Right lobe of liver (tissue), 4 donors: ENCODE data around the gene ZNF785.

ENCODE experiments used
- CTCF ChIP-seq, 4 donors: fragments of 200-600 bp in 3 of 4; fragments of 450-650 bp in 1 of 4; IDR thresholded peaks; one replicate each; pipeline versions ENCODE4 v1.5.1 to v1.8.0; 2016 to 2022; ENCODE audit warnings: antibody characterized with exemption in 4 of 4, mild to moderate bottlenecking in 2 of 4
- POLR2A ChIP-seq: fragments of 450-650 bp; IDR thresholded peaks from one replicate; pipeline ENCODE4 v1.6.1; 2017; ENCODE audit warnings: antibody characterized with exemption, mild to moderate bottlenecking
- donor health status: DM: no; HTN: no; CAD: no.
- donor health status: DM: no; HTN: no; CAD: no.
- donor health status: DM: no; HTN: yes; CAD: no.

GRCh38 chr16:30570636-30571444 is 14.7 kb downstream of the ZNF785 start:
- no peak for TF ChIP-seq CTCF (IDR thresholded peaks at IDR 0.05)
- no peak for TF ChIP-seq POLR2A
